Measurements from ENCODE around the gene NKTR. TPM values are rescaled to one million over a fixed set of nuclear protein-coding genes. Genes with fewer than 3 reads are reported as not detected.

The NKTR gene
- total RNA-seq, 1 experiment from 2014 or later, result 79.8 TPM

DNA sequence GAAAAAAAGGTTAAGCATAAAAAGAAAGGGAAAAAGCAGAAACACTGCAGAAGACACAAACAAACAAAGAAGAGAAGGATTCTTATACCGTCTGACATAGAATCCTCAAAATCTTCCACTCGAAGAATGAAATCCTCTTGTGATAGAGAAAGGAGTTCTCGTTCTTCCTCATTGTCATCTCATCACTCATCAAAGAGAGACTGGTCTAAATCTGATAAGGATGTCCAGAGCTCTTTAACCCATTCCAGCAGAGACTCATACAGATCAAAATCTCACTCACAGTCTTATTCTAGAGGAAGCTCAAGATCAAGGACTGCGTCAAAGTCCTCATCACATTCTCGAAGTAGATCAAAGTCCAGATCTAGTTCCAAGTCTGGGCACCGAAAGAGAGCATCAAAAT is 36.5 kb downstream of the NKTR start:
- Histone ChIP-seq H3K4ac (ENCODE audit: low read depth, low read length) (no peak overlapping the region), H3K27ac (ENCODE audit: insufficient read length, low read depth, low read length) (no peak overlapping the region), H3K18ac (ENCODE audit: insufficient read length, low read depth, low read length) (no peak overlapping the region), H4K5ac (ENCODE audit: insufficient read length, low read depth, low read length) (no peak overlapping the region), H2BK15ac (ENCODE audit: low read depth, low read length) (no peak overlapping the region), H3K27me3 (ENCODE audit: insufficient read depth, low read length) (no peaks in the 10 kb centered on the region), H3T11ph (ENCODE audit: low read length) (no peak overlapping the region), H2BK5ac (ENCODE audit: insufficient read length, low read length) (no peak overlapping the region), H3K14ac (ENCODE audit: insufficient read depth, low read length) (no peak overlapping the region), H4K8ac (replicated peaks; ENCODE audit: insufficient read length, low read depth, low read length) (no peak overlapping the region), H3K56ac (ENCODE audit: insufficient read length, low read depth, low read length) (no peak overlapping the region), H4K20me1 (ENCODE audit: control insufficient read depth, insufficient read depth, insufficient read length) (no peaks in the 10 kb centered on the region), H3K9ac (ENCODE audit: extremely low read depth, insufficient read length, low read length) (no peak overlapping the region), H2BK120ac (ENCODE audit: low read depth, low read length, poor library complexity, severe bottlenecking) (no peak overlapping the region), H3K4me2 (ENCODE audit: insufficient read depth, insufficient read length, low read length) (no peak overlapping the region), H2AK5ac (ENCODE audit: insufficient read length, low read length) (no peak overlapping the region), H3K23ac (ENCODE audit: insufficient read length, low read depth, low read length) (no peak overlapping the region), H4K91ac (ENCODE audit: insufficient read length, low read depth, low read length) (no peak overlapping the region), H3K79me1 (ENCODE audit: insufficient read depth, low read depth, low read length, poor library complexity, severe bottlenecking) (peaks cover 9% of the 10 kb centered on the region), H3K79me2 (ENCODE audit: insufficient read depth, low read length) (no peaks in the 10 kb centered on the region), H2AFZ (ENCODE audit: low read length) (no peak overlapping the region), H2BK12ac (ENCODE audit: insufficient read length, low read depth, low read length) (no peak overlapping the region), H2BK20ac (ENCODE audit: low read depth, low read length, poor library complexity, severe bottlenecking) (no peak overlapping the region), H3K4me1 (ENCODE audit: insufficient read depth, low read length) (no peaks in the 10 kb centered on the region), H3K23me2 (ENCODE audit: insufficient read length, low read depth, low read length, poor library complexity, severe bottlenecking) (no peaks in the 10 kb centered on the region), H3K9me3 (ENCODE audit: control insufficient read depth, low read depth, low read length) (no peaks in the 10 kb centered on the region)
- no peaks in the 10 kb centered on the region for H3K27me3 Mint-ChIP-seq (ENCODE audit: low read depth)
- H3K4me3 Mint-ChIP-seq, result no peak overlapping the region
- H3K36me3 Mint-ChIP-seq (ENCODE audit: insufficient read depth in 1 of 3, low read depth in 3 of 3), result peaks cover 25 to 49% (median 47%) of the 10 kb centered on the region in 3 experiments; a peak in 6 of 7 replicates
- H3K27ac Mint-ChIP-seq, result no peak overlapping the region
- DNase-seq, result no peak
- WGBS (ENCODE audit: extremely low coverage, insufficient read length, low lambda C conversion rate), result no CpG with 5 or more reads among the region's 6 CpGs
- TF ChIP-seq, protein P1, sequence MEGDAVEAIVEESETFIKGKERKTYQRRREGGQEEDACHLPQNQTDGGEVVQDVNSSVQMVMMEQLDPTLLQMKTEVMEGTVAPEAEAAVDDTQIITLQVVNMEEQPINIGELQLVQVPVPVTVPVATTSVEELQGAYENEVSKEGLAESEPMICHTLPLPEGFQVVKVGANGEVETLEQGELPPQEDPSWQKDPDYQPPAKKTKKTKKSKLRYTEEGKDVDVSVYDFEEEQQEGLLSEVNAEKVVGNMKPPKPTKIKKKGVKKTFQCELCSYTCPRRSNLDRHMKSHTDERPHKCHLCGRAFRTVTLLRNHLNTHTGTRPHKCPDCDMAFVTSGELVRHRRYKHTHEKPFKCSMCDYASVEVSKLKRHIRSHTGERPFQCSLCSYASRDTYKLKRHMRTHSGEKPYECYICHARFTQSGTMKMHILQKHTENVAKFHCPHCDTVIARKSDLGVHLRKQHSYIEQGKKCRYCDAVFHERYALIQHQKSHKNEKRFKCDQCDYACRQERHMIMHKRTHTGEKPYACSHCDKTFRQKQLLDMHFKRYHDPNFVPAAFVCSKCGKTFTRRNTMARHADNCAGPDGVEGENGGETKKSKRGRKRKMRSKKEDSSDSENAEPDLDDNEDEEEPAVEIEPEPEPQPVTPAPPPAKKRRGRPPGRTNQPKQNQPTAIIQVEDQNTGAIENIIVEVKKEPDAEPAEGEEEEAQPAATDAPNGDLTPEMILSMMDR (conservative IDR thresholded peaks at IDR 0.05), result no peak
- H3K4me1 Mint-ChIP-seq, result peaks cover 6 to 11% of the 10 kb centered on the region in 2 experiments; a peak in 3 of 4 replicates
- no peaks in the 10 kb centered on the region for H3K9me3 Mint-ChIP-seq

Measured in H9 (cell line).